Measurements from ENCODE around the gene XRCC3.

The XRCC3 gene

DNA sequence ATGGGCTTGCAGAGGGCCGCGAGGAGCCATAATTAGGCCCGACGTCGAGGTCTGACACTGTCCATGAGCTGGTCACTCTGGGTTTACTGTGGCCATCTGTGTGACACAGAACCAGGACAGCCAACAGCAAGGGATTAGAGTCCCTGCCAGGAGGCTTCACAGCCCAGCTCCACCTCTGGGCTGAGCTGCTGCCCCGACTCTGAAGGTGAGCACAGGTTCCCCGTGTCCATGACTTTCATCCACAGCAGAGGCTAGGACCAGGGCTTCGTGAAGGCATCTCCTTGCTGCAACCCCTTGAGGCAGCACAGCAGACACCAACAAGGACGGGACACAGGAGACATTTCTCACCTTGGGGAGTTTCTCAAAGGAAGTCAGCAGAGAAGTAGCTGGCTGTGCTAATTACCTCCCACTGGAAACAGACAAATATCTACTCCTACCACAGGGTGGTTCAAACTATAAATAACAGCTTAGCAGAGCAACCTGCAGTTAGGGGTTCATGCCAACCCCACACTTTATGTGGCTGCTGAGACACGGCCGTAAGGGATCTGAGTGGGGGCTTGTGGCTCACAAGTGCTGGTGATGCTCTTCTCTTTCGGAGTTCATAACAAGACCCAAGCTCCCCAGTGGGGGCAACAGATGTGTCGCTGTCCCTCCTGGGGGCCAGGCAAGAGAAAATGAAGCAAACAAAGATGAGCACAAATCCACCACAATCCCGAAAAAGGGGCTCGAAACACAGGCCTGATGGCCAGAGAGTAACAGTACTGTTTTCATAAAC is 29.6 kb upstream of the XRCC3 start:
- Histone ChIP-seq H4K20me1 (ENCODE audit: low read depth, low read length) (no peaks in the 10 kb centered on the region), H3K27ac (ENCODE audit: low read depth, low read length) (no peak overlapping the region), H3K9me3 (ENCODE audit: insufficient read depth, low read length) (no peaks in the 10 kb centered on the region), H3K79me2 (ENCODE audit: insufficient read depth, low read length) (no peaks in the 10 kb centered on the region), H3K27me3 (ENCODE audit: low read length) (no peaks in the 10 kb centered on the region), H3F3A (ENCODE audit: insufficient read depth) (peaks cover 4% of the 10 kb centered on the region; the same call in 1 of the 2 replicates), H3K9me2 (replicated peaks; ENCODE audit: insufficient read depth, low read length) (no peaks in the 10 kb centered on the region), H3K9ac (ENCODE audit: low read length) (no peak overlapping the region), H3K36me3 (ENCODE audit: low read length) (no peaks in the 10 kb centered on the region), H2AFZ (ENCODE audit: low read depth, low read length, severe bottlenecking) (no peak overlapping the region), H3K4me2 (ENCODE audit: low read depth, low read length, poor library complexity, severe bottlenecking) (no peak overlapping the region), H3K4me3 (ENCODE audit: insufficient read depth, low read length, poor library complexity, severe bottlenecking) (no peak overlapping the region)
- TF ChIP-seq, protein P1, sequence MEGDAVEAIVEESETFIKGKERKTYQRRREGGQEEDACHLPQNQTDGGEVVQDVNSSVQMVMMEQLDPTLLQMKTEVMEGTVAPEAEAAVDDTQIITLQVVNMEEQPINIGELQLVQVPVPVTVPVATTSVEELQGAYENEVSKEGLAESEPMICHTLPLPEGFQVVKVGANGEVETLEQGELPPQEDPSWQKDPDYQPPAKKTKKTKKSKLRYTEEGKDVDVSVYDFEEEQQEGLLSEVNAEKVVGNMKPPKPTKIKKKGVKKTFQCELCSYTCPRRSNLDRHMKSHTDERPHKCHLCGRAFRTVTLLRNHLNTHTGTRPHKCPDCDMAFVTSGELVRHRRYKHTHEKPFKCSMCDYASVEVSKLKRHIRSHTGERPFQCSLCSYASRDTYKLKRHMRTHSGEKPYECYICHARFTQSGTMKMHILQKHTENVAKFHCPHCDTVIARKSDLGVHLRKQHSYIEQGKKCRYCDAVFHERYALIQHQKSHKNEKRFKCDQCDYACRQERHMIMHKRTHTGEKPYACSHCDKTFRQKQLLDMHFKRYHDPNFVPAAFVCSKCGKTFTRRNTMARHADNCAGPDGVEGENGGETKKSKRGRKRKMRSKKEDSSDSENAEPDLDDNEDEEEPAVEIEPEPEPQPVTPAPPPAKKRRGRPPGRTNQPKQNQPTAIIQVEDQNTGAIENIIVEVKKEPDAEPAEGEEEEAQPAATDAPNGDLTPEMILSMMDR (IDR thresholded peaks at IDR 0.05; ENCODE audit: insufficient read depth, low read length, poor library complexity, severe bottlenecking) = no peak

DNA sequence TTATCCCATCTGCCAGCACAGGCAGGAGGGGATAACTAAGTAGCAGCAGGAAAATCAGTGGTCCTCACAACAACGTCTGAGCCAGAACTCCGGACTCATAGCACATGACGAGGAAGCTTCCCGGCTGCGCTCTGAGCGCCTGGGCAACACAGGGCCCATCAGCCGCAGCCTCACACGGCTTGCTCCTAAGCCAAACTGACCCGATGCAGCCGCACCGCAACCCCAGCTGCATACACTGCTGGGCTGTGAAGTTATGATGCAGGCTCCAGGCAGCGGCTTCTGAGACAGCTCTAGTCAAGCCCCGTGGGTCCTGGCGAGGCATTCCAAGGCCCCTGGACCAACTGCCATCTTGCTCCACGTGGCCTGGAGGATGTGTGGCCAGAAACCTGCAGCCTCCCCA is 28.4 kb upstream of the XRCC3 start:
- H2AFZ ChIP-seq (ENCODE audit: low read depth, low read length, severe bottlenecking) = no peak overlapping the region
- H3K9ac ChIP-seq (ENCODE audit: low read length) = no peak overlapping the region
- H4K20me1 ChIP-seq (ENCODE audit: low read depth, low read length) = no peaks in the 10 kb centered on the region
- H3K79me2 ChIP-seq (ENCODE audit: insufficient read depth, low read length) = no peaks in the 10 kb centered on the region
- no peak for TF ChIP-seq EZH2phosphoT487 (conservative IDR thresholded peaks at IDR 0.05; ENCODE audit: low read length)
- H3K9me2 ChIP-seq (replicated peaks; ENCODE audit: insufficient read depth, low read length) = no peaks in the 10 kb centered on the region
- H3K36me3 ChIP-seq (ENCODE audit: low read length) = no peaks in the 10 kb centered on the region
- H3K4me2 ChIP-seq (ENCODE audit: low read depth, low read length, poor library complexity, severe bottlenecking) = no peak overlapping the region
- H3K9me3 ChIP-seq (ENCODE audit: insufficient read depth, low read length) = no peaks in the 10 kb centered on the region
- H3F3A ChIP-seq (ENCODE audit: insufficient read depth) = no peaks in the 10 kb centered on the region
- H3K27ac ChIP-seq (ENCODE audit: low read depth, low read length) = no peak overlapping the region
- no peaks in the 10 kb centered on the region for H3K27me3 ChIP-seq (ENCODE audit: low read length)
- H3K4me3 ChIP-seq (ENCODE audit: insufficient read depth, low read length, poor library complexity, severe bottlenecking) = no peak overlapping the region

DNA sequence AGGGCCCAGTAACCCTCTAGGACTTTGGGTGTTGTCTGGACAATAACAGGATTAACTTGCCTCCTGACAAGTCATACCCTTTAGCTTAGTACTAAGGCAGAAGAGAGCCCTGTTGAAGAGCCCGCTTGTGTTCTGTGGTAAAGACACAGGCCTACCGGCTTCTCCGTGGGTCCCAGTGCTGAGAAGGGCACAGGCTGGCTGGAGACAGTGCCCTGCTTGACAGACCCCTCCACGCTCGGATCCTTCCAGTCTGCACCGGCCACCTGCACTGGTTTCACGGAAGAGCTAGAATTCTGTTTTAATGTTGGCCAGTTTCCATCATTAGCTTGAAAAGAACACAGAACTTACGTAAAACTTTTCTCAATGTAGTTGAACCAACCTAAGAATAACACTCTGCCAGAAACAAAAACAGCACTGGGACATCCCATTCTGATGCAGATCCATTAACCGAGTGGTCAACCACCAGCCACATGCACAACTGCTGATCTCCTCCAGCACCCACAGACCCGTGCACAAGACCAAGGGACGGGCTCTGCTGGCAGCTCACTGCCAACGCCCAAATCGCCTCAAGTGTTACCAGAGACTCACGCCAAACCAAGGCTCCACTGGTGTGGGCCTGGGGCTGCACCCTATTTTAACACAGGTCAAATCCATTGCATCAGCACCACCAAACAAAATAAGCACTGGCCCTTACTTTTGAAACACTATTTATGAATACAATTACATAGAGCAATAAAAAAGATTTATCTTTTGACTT is 27.4 kb upstream of the XRCC3 start:
- Histone ChIP-seq H3K27me3 (ENCODE audit: low read length) (no peaks in the 10 kb centered on the region), H3K36me3 (ENCODE audit: low read length) (no peaks in the 10 kb centered on the region), H3K79me2 (ENCODE audit: insufficient read depth, low read length) (no peaks in the 10 kb centered on the region), H3K9me3 (ENCODE audit: insufficient read depth, low read length) (no peaks in the 10 kb centered on the region), H3K9me2 (replicated peaks; ENCODE audit: insufficient read depth, low read length) (no peaks in the 10 kb centered on the region), H3K9ac (ENCODE audit: low read length) (no peak overlapping the region), H3K27ac (ENCODE audit: low read depth, low read length) (no peak overlapping the region), H3F3A (ENCODE audit: insufficient read depth) (no peaks in the 10 kb centered on the region), H3K4me3 (ENCODE audit: insufficient read depth, low read length, poor library complexity, severe bottlenecking) (no peak overlapping the region), H3K4me2 (ENCODE audit: low read depth, low read length, poor library complexity, severe bottlenecking) (no peak overlapping the region), H2AFZ (ENCODE audit: low read depth, low read length, severe bottlenecking) (no peak overlapping the region), H4K20me1 (ENCODE audit: low read depth, low read length) (no peaks in the 10 kb centered on the region)
- TF ChIP-seq EZH2phosphoT487 (conservative IDR thresholded peaks at IDR 0.05; ENCODE audit: low read length) = no peak
- TF ChIP-seq, protein P1 (IDR thresholded peaks at IDR 0.05; ENCODE audit: insufficient read depth, low read length, poor library complexity, severe bottlenecking) = no peak

DNA sequence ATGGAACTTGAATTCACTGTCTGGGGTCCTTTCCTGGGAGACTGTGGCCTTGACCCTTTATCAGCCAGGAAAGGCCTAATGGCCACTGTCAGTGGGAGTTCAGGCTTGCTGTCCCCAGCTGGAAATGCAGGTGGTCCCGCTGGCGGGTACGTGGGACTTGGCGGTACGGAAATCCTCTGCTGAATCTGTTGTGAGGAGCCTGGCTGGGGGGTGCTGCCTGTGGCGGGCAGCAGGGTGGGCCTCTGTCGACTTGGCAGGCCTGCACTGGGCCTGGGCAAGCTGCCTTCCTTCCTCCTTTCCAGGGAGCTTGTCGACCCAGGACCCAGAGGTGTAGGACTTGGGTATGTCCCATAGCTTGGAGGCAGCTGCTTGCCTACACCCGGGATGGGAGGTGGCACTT is 26.6 kb upstream of the XRCC3 start:
- TF ChIP-seq EZH2phosphoT487 (conservative IDR thresholded peaks at IDR 0.05; ENCODE audit: low read length) = no peak
- TF ChIP-seq, protein P1 (IDR thresholded peaks at IDR 0.05; ENCODE audit: insufficient read depth, low read length, poor library complexity, severe bottlenecking) = no peak

More for the DNA sequence above, 26.6 kb upstream of the XRCC3 start:
- no peak overlapping the region for H3K9ac ChIP-seq (ENCODE audit: low read length)
- H3F3A ChIP-seq (ENCODE audit: insufficient read depth) = no peaks in the 10 kb centered on the region
- no peaks in the 10 kb centered on the region for H4K20me1 ChIP-seq (ENCODE audit: low read depth, low read length)
- H3K27ac ChIP-seq (ENCODE audit: low read depth, low read length) = no peak overlapping the region
- no peaks in the 10 kb centered on the region for H3K9me3 ChIP-seq (ENCODE audit: insufficient read depth, low read length)
- H3K9me2 ChIP-seq (replicated peaks; ENCODE audit: insufficient read depth, low read length) = no peaks in the 10 kb centered on the region
- H3K4me2 ChIP-seq (ENCODE audit: low read depth, low read length, poor library complexity, severe bottlenecking) = no peak overlapping the region
- H3K79me2 ChIP-seq (ENCODE audit: insufficient read depth, low read length) = no peaks in the 10 kb centered on the region
- no peak overlapping the region for H2AFZ ChIP-seq (ENCODE audit: low read depth, low read length, severe bottlenecking)
- no peaks in the 10 kb centered on the region for H3K36me3 ChIP-seq (ENCODE audit: low read length)
- no peak overlapping the region for H3K4me3 ChIP-seq (ENCODE audit: insufficient read depth, low read length, poor library complexity, severe bottlenecking)
- H3K27me3 ChIP-seq (ENCODE audit: low read length) = no peaks in the 10 kb centered on the region

Measured in SU-DHL-6 (cell line).